Measurements from ENCODE around the gene USP36.

The USP36 gene

GRCh38 chr17:78819402-78819801, 21.2 kb downstream of the USP36 start:
- TF ChIP-seq CTCF (IDR thresholded peaks at IDR 0.05; ENCODE audit: low read depth, low read length, missing control alignments): no peak
- DNase-seq (ENCODE audit: low read depth): no peak
- no peak overlapping the region for H3K4me3 ChIP-seq (ENCODE audit: low read depth, low read length)
- in situ Hi-C loops (cut with HindIII; ENCODE audit: low sequenced_read_pairs): no loop called here

GRCh38 chr17:78818932-78819331, 21.7 kb downstream of the USP36 start:
- DNase-seq (ENCODE audit: low read depth): no peak
- in situ Hi-C loops (cut with HindIII; ENCODE audit: low sequenced_read_pairs): no loop called here
- TF ChIP-seq CTCF (IDR thresholded peaks at IDR 0.05; ENCODE audit: low read depth, low read length, missing control alignments): no peak
- H3K4me3 ChIP-seq (ENCODE audit: low read depth, low read length): no peak overlapping the region

GRCh38 chr17:78818152-78818846, 22.3 kb downstream of the USP36 start:
- no peak for TF ChIP-seq CTCF (IDR thresholded peaks at IDR 0.05; ENCODE audit: low read depth, low read length, missing control alignments)
- no peak overlapping the region for H3K4me3 ChIP-seq (ENCODE audit: low read depth, low read length)
- no peak for DNase-seq (ENCODE audit: low read depth)
- in situ Hi-C loops (cut with HindIII; ENCODE audit: low sequenced_read_pairs): no loop called here

- in situ Hi-C loops (cut with HindIII; ENCODE audit: low sequenced_read_pairs): no loop called here
- no peak overlapping the region for H3K4me3 ChIP-seq (ENCODE audit: low read depth, low read length)
- DNase-seq (ENCODE audit: low read depth): no peak
- no peak for TF ChIP-seq CTCF (IDR thresholded peaks at IDR 0.05; ENCODE audit: low read depth, low read length, missing control alignments)
These were observed 23.5 kb downstream of the USP36 start for GRCh38 chr17:78817123-78817522.

- in situ Hi-C loops (cut with HindIII; ENCODE audit: low sequenced_read_pairs): no loop called here
- no peak for DNase-seq (ENCODE audit: low read depth)
- no peak for TF ChIP-seq CTCF (IDR thresholded peaks at IDR 0.05; ENCODE audit: low read depth, low read length, missing control alignments)
- no peak overlapping the region for H3K4me3 ChIP-seq (ENCODE audit: low read depth, low read length)
These were observed 24.9 kb downstream of the USP36 start for GRCh38 chr17:78815696-78816095.

GRCh38 chr17:78812855-78813254, 27.8 kb downstream of the USP36 start:
- TF ChIP-seq CTCF (IDR thresholded peaks at IDR 0.05; ENCODE audit: low read depth, low read length, missing control alignments): no peak
- no peak overlapping the region for H3K4me3 ChIP-seq (ENCODE audit: low read depth, low read length)
- in situ Hi-C loops (cut with HindIII; ENCODE audit: low sequenced_read_pairs): no loop called here
- no peak for DNase-seq (ENCODE audit: low read depth)
